Inferior parietal cortex (tissue), 1 donor: Measurements from ENCODE around the gene NSRP1.
"Not testable (repeated sequence)": the region's sequence is repeated elsewhere in the genome, so short reads cannot be mapped to it uniquely, and the experiment has no call there.

Experiments
- DNase-seq: peaks from one replicate; pipeline ENCODE4 v3.0.0-alpha.2; 2016; ENCODE audit errors: extremely low spot score

The NSRP1 gene

DNA sequence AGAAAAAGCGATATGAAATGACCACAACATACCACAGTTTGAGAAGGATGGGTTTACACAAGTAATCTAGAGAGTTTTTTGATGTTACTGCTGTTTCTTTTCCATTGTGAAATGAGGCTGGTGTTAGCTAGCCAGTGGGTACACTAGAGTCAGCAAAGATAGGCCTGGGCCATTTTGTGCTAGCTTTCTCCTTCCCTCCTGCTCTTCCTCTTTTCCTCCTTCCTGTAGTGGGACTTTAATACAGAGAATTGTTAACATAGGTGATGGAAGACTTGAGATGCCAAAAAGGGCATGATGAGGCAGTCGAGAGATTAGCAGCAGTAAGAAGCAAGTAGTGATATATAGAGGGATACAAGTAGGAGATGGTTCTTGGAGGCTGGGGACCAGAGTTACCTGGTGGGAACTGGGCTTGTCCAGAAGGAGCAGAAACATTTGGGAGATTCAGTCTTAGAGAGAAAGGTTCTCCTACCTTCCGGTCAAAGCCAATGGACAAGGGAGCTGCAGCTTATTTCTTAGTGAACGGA is 7.7 kb downstream of the NSRP1 start:
- DNase-seq: no peak

- no peak for DNase-seq
Observed at GRCh38 chr17:30130121-30130520, 13.5 kb downstream of the NSRP1 start.

- DNase-seq: no peak
Observed at GRCh38 chr17:30132615-30133014, 16.0 kb downstream of the NSRP1 start.

- DNase-seq: no peak
Observed at GRCh38 chr17:30133197-30133596, 16.6 kb downstream of the NSRP1 start.

- DNase-seq: no peak
Observed at GRCh38 chr17:30134551-30134950, 17.9 kb downstream of the NSRP1 start.

DNA sequence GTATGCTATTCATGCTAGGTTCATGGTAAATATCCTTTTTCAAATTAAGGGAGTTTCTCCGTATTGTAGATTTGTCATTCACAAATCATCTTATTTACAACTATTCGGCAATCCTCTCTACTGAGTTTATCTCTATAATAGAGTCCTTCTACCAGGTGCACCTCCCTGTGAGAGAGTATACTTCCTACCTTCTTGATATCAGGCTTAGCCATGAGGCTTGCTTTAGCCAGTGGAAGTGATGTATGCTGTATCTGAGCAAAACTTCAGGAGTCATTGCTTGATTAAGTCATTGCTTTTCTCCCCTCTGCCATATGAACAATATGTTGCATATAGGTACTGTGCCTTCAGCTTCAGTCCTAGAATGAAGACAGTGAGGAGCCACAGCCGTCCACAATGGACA is 20.5 kb downstream of the NSRP1 start:
- DNase-seq: no peak

GRCh38 chr17:30147860-30148259 is 31.2 kb downstream of the NSRP1 start:
- DNase-seq: not testable (repeated sequence)

- DNase-seq: no peak
Observed at GRCh38 chr17:30148376-30148775, 31.8 kb downstream of the NSRP1 start.

DNA sequence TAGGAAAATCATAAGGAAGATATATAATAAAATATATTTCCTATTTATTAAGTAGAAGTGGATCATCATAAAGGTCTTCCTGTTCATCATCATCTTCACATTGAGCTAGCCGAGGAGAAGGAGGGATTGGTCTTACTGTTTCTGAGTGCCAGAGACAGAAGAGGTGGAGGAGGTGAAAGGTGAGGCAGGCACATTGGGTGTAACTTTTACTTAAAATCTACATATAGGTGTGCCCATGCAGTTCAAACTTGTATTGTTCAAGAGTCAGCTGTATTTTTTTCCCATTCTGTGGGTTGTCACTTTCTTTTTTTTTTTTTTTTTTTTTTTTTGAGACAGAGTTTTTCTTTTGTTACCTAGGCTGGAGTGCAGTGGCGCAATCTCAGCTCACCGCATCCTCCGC is 34.9 kb downstream of the NSRP1 start:
- DNase-seq: no peak

GRCh38 chr17:30153463-30153862 is 36.8 kb downstream of the NSRP1 start:
- no peak for DNase-seq

DNA sequence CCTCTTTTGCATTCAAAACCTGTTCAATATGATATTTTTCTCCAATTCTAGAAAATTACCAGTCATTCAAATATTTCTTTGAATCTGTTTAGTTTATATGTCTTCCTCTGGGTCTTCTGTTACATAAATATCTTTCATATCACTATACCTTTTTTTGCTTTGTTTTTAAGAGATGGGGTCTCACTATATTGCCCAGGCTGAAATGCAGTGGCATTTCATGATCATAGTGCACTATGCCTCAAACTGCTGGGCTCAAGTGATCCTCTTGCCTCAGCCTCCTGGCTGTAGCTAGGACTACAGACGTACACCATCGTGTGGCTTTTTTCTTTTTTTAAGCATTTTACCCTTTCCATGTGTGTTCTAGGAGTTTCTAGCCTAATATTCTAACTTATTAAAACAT is 38.8 kb downstream of the NSRP1 start:
- DNase-seq: no peak

- no peak for DNase-seq
Observed at GRCh38 chr17:30158896-30159625, 42.4 kb downstream of the NSRP1 start.

GRCh38 chr17:30160419-30161172 is 44.0 kb downstream of the NSRP1 start:
- DNase-seq: no peak

GRCh38 chr17:30161601-30162000 is 45.0 kb downstream of the NSRP1 start:
- no peak for DNase-seq

DNA sequence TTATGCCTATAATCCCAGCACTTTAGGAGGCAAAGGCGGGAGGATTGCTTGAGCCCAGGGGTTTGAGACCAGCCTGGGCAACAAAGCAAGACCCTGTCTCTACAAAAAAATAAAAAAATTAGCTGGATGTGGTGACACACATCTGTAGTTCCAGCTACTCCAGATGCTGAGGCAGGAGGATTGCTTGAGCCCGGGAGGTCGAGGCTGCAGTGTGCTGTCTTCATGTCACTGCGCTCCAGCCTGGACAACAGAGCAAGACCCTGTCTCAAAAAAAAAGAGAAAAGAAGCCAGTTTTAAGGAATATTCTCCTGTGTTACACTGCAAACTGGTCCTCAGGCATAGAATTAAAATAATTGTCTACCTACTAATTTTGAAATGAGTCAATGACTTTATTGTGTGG is 47.9 kb downstream of the NSRP1 start:
- no peak for DNase-seq

DNA sequence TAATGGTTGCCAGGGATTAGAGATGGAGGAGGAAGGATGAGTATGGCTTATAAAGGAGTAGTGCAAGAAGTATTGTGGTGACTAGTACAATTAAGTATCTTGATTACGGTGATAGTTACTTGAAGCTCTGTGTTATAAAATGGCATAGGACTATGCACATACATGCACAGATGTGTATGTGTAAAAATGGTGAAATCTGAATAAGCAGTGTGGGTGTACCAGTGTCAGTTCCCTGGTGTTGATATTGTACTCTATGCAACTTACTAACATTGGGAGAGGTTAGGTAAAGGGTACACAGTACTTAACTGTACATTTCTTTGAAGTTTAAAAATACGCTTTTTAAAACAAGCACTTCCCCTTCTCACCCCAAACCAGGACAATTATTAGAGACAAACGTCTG is 48.5 kb downstream of the NSRP1 start:
- DNase-seq: no peak

DNA sequence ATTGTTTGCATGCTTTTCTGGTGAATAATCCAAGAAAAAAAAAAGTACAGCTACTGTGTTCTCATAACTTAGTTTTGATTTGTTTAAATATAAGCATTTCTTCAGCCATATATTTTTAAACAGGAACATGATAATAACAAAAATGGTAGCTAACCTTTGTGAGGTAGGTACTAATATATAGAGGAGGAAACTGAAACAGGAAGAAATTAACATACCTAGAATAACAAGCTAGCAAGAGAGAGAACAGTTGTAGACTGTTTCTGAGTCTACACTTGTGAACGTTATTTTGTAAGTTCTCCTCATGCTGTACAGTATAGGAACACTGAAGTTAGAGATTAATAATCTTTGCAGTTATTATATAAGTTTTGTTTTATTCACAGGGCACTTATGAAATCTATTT is 49.3 kb downstream of the NSRP1 start:
- no peak for DNase-seq

DNA sequence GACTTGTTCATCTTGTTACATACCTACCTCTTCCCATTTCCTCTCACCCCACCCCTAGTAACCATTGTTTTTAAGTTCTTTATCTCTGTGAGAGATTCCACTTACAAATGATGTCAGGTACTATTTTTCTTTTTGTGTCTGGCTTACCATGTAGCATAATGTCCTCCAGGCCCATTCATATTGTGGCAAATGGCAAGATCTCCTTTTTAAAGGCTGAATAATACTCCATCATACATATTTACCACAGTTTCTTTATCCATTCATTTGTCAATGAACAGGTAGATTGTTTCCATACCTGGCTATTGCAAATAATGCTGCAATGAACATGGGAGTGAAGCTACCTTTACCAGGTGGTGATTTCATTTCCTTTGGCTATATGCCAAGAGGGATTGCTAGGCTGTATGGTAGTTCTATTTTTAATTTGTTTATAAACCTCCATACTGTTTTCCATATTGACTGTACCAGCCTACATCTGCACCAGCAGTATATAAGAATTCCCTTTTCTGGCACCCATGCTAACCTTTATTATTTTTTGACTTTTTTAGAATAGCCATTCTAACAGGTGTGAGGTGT is 53.9 kb downstream of the NSRP1 start:
- DNase-seq: no peak

DNA sequence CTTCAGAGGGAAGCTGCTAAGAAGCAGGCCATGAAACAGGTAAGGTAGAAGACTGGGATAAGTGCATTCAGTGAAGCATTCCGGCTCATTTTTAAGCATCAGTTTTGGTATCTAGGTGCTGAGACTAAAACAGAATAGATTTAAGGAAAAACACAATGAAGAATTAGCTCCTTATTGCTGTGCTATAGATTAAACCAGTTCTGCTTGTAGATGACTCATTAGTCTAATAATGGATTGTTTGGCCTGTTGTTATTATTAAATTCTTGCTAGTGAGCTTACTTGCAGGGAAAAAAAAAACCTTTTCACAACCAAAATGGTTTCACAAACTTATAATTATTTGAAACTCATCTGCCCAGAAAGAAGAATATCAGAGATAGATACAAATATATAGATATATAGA is 55.9 kb downstream of the NSRP1 start:
- no peak for DNase-seq

GRCh38 chr17:30173649-30174048 is 57.0 kb downstream of the NSRP1 start:
- no peak for DNase-seq

DNA sequence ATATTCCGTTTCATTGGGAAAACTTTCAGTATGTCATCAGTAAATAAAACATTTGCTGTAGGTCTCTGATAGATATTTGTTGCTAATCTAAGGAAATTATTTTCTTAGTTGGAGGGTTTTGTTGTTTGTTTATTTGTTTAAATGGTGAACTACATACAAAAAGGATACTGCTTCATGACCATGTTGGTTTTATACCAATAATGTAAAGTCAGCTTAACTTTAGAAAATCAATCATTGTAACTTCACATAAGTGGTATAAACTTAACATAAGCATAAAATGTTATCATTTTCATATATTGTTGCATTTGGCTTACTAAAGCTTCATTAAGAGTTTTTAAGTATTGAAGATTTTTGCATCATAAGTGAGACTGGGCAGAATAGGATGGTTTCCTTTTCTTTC is 57.9 kb downstream of the NSRP1 start:
- no peak for DNase-seq

DNA sequence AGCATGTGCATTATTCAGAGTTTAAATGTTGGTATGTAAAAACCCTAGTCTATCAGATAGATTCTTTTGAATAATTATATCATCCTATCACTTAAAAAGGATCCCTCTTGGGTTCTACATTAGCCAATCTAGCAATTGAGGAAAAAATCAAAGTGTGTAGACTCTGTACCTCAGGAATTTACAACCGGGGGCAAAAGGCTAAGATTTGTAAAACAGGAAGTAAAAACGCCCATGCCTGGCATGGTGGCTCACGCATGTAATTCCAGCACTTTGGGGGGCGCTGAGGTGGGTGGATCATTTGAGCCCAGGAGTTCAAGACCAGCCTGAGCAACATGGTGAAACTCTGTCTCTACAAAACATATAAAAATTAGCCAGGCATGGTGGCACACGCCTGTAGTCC is 60.2 kb downstream of the NSRP1 start:
- DNase-seq: no peak

DNA sequence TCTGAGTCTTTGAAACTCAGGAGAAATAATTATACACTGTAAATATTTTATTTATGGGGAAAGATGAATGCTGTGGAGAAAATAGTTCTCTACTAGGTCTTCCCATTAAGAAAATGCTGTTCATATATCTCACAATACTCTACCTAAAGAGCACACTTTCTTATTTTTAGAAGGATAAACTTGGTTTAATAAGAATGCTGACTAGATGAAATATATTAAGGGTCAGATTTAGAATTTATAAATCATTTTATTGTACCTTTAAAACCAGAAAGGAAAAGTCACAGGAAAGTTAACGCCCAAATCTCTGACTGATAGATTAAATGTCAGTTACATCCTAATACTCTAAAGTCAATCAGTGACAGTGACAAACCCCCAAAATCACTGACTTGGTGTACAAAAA is 70.1 kb downstream of the NSRP1 start:
- no peak for DNase-seq
